HepG2 (cell line): Measurements from ENCODE around the gene CDH13.

Experiments
- CCAR2 ChIP-seq: fragments of 200-400 bp; formaldehyde crosslinking; optimal IDR thresholded peaks from 2 replicates; pipeline ENCODE3; 2018; ENCODE audit warnings: low read depth, mild to moderate bottlenecking, low read length, moderate library complexity
- POLR2A ChIP-seq, 2 experiments: IDR thresholded peaks; 2 replicates each; pipeline ENCODE4 v1.6.1; 2011; ENCODE audit warnings: low read depth in 2 of 2, low read length in 2 of 2, mild to moderate bottlenecking in 1 of 2, moderate library complexity in 1 of 2; ENCODE audit not compliant: insufficient read depth in 1 of 2
- SIN3A ChIP-seq: IDR thresholded peaks from 2 replicates; pipeline ENCODE4 v1.6.1; 2011; ENCODE audit warnings: low read depth, mild to moderate bottlenecking, control low read depth, low read length, borderline replicate concordance
- SUZ12 ChIP-seq: fragments of 150-350 bp; IDR thresholded peaks from 2 replicates; pipeline ENCODE4 v1.6.1; 2014; ENCODE audit warnings: low read depth, low read length
- USF2 ChIP-seq, 2 experiments: sonication (generic) in 1 of 2; formaldehyde crosslinking in 1 of 2; IDR thresholded peaks; 2 replicates each; pipeline versions ENCODE4 v1.5.1 to v1.6.1; 2011 to 2020; ENCODE audit warnings: borderline replicate concordance in 1 of 2, low read depth in 1 of 2, low read length in 1 of 2, mild to moderate bottlenecking in 1 of 2, missing genetic modification reagents in 1 of 2, moderate library complexity in 1 of 2
- ZC3H13 ChIP-seq: sonication (generic); formaldehyde crosslinking; IDR thresholded peaks from 2 replicates; pipeline ENCODE4 v1.8.1; 2023; ENCODE audit warnings: mild to moderate bottlenecking, missing genetic modification reagents, moderate library complexity
- ZNF354B ChIP-seq: sonication (generic); formaldehyde crosslinking; IDR thresholded peaks from 2 replicates; pipeline ENCODE4 v1.8.0; 2022; ENCODE audit warnings: mild to moderate bottlenecking, missing genetic modification reagents
- ZNF782 ChIP-seq: sonication (generic); formaldehyde crosslinking; IDR thresholded peaks from 2 replicates; pipeline ENCODE4 v1.4.0; 2020; ENCODE audit warnings: missing genetic modification reagents, mild to moderate bottlenecking, borderline replicate concordance
- ZNF841 ChIP-seq: sonication (generic); formaldehyde crosslinking; IDR thresholded peaks from 2 replicates; pipeline ENCODE4 v1.8.1; 2023; ENCODE audit warnings: missing genetic modification reagents, borderline replicate concordance

- no peak for TF ChIP-seq ZNF841
- no peak for TF ChIP-seq POLR2A (IDR thresholded peaks at IDR 0.05; ENCODE audit: insufficient read depth in 1 of 2, low read depth in 2 of 2, low read length in 2 of 2)
- TF ChIP-seq SUZ12 = no peak
- no peak for TF ChIP-seq SIN3A
- TF ChIP-seq ZC3H13 (CRISPR knock-in tag) = no peak
- TF ChIP-seq ZNF782 (CRISPR knock-in tag) = no peak
- no peak for TF ChIP-seq USF2 (IDR thresholded peaks at IDR 0.05; ENCODE audit: low read depth, low read length)
- TF ChIP-seq USF2 (CRISPR knock-in tag; IDR thresholded peaks at IDR 0.05; ENCODE audit: borderline replicate concordance) = no peak
- no peak for TF ChIP-seq ZNF354B (CRISPR knock-in tag)
- no peak for TF ChIP-seq CCAR2
Measured at GRCh38 chr16:83817022-83817421, 1190.3 kb downstream of the CDH13 start.
